Measurements from ENCODE around the gene PTPDC1.
A peak's percentile ranks its signal among the peaks of the same experiment; 100 is the strongest.

The PTPDC1 gene

GRCh38 chr9:94145640-94146039 is 61.4 kb downstream of the PTPDC1 start:
- DNase-seq = no peak

DNA sequence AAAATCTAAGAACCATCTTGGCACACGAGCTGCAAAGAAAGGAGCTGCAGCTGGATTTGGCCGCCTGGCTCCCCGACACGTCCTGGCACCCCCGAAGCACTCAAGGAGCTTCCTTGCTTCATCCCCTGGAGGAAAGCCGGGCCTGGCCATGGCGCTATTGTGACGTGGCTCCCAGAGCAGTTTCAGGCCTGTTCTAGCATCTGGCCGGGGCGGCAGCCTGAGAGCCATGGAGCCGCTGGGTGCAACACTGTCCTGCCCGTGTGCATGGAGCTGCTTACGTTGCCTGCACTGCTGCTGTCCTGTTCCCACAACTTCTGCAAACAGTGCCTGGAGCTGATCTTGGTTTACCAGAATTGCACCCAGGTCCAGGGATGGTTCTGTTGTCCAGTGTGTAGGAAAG is 63.5 kb downstream of the PTPDC1 start:
- DNase-seq = no peak

DNA sequence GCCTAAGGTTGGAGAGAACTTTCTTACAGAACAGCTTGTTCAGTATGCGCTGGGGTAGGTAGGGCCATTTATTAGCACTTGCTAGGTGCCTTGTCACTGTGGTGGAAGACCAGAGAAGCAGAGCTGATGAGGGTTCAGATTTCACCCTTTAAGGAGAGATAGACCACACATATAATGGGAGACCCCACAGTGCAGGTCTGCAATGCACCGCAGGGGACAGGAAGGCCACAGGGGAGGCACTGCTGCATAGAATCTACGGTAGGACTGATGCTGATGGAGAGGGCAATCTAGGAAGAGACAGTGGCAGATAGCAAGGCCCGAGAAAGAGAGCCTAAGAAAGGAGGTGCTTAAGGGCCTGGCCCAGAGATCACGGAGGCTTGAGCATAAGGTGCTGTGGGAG is 64.2 kb downstream of the PTPDC1 start:
- no peak for DNase-seq

- DNase-seq = no peak
Measured at GRCh38 chr9:94149696-94150095, 65.4 kb downstream of the PTPDC1 start.

DNA sequence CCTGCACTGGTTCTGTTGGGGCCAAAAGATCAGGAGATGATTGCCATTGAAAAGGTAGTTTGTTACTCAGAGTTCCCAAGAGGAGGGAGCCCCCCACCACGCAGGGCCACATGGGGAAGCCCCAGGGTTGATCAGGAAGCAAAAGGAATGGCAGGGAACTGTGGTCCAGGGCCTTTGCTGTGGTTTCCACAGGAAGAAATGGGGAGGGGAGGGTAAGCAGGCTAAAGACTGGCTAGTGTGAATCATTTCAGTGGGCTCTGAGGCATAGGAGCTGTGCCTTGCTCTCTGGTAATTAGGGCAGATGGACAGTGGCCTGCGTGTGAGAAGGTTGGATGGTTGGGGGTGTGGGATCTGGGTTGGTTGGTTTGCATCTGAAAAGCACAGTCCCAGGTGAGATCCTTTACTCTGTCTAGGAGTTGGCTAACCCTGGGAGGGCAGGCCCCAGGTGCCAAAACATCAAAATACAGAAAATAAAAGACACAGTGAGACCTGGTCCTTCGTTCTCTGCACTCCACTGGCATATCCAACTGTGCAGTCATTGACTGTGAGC is 66.1 kb downstream of the PTPDC1 start:
- no peak for DNase-seq

- no peak for DNase-seq
Measured at GRCh38 chr9:94150890-94151650, 66.8 kb downstream of the PTPDC1 start.

DNA sequence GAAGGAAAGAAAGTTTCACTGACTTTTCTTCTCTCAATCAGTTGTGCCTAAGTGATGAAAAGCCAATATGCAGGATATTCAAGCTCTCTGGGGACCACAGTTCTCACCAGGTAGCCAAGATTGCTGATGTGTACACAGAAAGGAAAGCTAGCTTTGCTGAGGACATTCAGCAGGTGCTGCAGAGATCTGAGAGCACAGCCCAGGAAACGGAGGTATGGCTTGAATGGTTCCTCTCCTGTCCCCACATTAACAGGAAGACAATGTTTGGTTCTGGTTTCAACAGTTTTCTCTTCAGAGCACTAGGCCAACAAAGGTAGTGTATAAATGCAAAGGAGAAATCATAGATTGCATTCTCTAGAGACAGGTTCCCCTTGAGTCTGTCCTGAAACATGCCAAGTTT is 69.6 kb downstream of the PTPDC1 start:
- DNase-seq = peak; percentile 29

DNA sequence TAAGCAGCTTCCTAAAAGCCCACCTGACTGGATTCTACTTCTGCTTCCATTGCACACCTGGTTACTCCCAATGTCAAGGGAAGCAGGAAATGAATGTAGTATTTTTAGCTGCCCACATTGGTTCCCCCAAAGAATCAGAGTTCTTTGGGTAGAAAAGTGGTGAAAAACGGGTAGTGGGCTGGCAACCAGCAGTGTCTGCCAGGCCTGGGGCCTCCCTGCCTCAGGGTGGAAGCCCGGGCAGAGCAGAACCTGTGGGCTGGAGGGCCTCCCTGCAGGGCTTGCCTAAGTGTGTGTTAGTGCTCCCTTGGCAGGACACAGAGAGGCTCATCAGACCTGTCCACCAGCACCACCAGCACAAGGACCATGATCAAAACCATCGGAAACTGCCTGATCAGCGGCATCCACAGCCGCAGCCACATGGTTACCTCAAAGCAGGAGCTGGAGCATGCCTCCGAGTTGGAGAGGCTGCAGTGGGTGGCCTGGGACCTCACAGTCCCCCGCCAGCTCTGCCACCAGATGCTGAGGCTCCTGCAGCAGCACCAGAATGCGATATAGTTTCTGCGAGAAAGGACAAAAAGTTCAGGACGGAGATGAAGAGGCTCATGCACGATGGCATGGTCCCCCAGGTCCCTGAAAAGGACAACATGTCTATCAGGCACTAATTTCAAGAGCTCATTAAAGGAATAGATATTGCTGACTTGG is 72.2 kb downstream of the PTPDC1 start:
- no peak for DNase-seq

DNA sequence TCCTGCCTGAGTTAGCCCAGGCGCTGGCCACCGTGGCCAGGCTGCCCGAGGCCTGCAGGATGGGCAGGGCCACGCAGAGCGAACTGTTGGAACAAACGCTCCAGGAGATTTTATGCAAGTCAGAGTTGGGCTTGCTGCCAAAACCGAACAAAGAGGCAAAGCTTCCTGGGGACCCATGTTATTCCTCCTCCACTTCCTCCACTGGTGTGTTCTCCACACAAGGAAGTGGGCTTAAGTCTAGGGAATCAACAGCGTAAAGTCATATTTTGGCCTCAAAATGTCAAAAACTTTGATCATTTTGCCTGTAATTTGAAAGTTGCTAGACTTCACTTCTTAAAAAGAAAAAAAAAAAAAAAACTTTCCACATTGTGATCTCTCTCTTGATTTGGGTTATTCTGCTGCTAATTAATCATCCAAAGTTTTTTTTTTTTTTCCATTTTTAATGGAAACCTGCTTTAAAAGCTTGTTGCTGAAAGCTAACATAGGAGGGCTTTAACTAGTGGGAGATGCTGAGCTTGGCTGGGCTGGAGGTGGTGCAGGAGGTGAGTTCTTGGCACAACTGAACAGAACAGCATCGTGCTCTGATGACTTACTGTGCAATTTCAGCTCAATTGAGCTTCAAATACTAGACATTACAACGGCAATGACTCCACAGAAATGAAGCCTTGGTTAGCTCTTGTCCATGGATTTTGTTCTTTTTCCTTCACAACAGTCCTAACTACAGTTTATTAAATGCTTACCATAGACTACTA is 73.0 kb downstream of the PTPDC1 start:
- DNase-seq = no peak
